Measurements from ENCODE around the gene PDF. TPM values are rescaled to one million over a fixed set of nuclear protein-coding genes. Genes with fewer than 3 reads are reported as not detected.

Gene PDF
- total RNA-seq, 2 experiments from 2014 or later, result 9.1 to 15.2 TPM

DNA sequence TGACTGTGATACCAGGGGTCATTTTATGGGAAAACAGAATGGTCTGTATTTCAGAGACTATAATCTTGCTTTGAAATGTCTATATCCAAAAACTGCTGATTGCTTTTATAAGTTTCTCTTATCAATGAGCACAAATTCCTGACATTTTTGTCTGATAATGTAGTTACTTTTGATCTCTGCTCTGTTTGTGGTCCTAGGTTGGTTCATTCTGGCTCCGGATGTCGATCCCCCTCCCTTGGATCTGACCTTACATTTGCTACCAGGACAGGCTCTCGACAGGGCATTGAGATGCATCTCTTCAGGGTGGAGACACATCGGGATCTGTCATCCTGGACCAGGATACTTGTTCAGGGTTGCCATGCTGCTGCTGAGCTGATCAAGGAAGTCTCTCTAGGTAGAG is 46.5 kb downstream of the PDF start:
- Mint-ChIP-seq H3K36me3 (ENCODE audit: low read depth) (no peaks in the 10 kb centered on the region), H3K4me1 (peaks cover 2% of the 10 kb centered on the region), H3K9me3 (no peaks in the 10 kb centered on the region), H3K27ac (no peak overlapping the region), H3K4me3 (no peak overlapping the region), H3K27me3 (no peaks in the 10 kb centered on the region)
- CTCF ChIA-PET, result interaction anchor here (0.5 to 3.7 kb wide), 2 partner anchors 133 to 303 kb away, joined by 3 to 18 read pairs; no protein-coding TSS in a partner anchor
- DNase-seq, result no peak
- POLR2A ChIA-PET, result no interaction called here

DNA sequence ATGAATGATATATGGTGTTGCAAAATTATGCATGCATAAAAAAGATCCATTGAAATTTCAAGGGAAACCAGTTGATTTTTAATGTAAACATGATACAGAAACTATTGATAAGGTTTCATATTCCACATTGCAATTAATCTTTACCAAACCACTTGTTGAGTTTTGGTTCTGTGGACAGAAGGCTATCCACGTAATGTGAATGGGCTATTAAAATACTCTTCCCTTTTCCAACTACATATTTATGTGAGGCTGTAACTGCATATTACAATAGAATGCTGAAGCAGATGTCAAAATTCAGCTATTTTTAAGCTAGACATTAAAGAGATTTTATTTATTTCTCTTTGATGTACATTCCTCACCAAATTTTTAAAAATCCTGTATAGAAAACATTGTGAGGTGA is 53.0 kb downstream of the PDF start:
- POLR2A ChIA-PET, result no interaction called here
- Mint-ChIP-seq H3K9me3 (no peaks in the 10 kb centered on the region), H3K4me1 (no peaks in the 10 kb centered on the region), H3K4me3 (no peak overlapping the region), H3K36me3 (ENCODE audit: low read depth) (no peaks in the 10 kb centered on the region), H3K27me3 (no peaks in the 10 kb centered on the region), H3K27ac (no peak overlapping the region)
- CTCF ChIA-PET, result no interaction called here
- no peak for DNase-seq

Other genes with a start within 250 kb of the PDF start
- gene HAS3, start 224.9 kb downstream of the PDF start, total RNA-seq, result under 1 TPM; 0.67 to 0.84 TPM
- gene CHTF8, start 198.0 kb downstream of the PDF start, total RNA-seq, result 100 to 1,000 TPM; 132 to 165 TPM
- gene UTP4, start 197.9 kb downstream of the PDF start, total RNA-seq, result 10 to 100 TPM; 51.8 to 53.2 TPM
- gene SNTB2, start 143.4 kb downstream of the PDF start, total RNA-seq, result 10 to 100 TPM; 20.2 to 25.3 TPM
- 10 to 100 TPM; 33.4 to 35.4 TPM for gene VPS4A, start 19.2 kb downstream of the PDF start, total RNA-seq
- 10 to 100 TPM; 31.5 to 32.9 TPM for gene COG8, start 9.0 kb upstream of the PDF start, total RNA-seq
- 10 to 100 TPM; 36.5 to 38.0 TPM for gene NIP7, start 9.2 kb upstream of the PDF start, total RNA-seq
- 1 to 10 TPM; 1.0 to 1.3 TPM for gene TMED6, start 21.2 kb upstream of the PDF start, total RNA-seq
- 10 to 100 TPM; 41.3 to 53.1 TPM for gene TERF2, start 55.4 kb upstream of the PDF start, total RNA-seq
- 100 to 1,000 TPM; 157 to 178 TPM for gene CYB5B, start 94.0 kb upstream of the PDF start, total RNA-seq
- 10 to 100 TPM; 18.5 to 19.5 TPM for gene NFAT5, start 235.4 kb upstream of the PDF start, total RNA-seq